Measurements from ENCODE around the gene RPL38.
A peak's percentile ranks its signal among the peaks of the same experiment; 100 is the strongest.

The RPL38 gene

GRCh38 chr17:74228306-74228978 lies 25.0 kb downstream of the RPL38 start:
- DNase-seq: no peak

- no peak for DNase-seq
Measured at GRCh38 chr17:74230896-74231295, 27.4 kb downstream of the RPL38 start.

DNA sequence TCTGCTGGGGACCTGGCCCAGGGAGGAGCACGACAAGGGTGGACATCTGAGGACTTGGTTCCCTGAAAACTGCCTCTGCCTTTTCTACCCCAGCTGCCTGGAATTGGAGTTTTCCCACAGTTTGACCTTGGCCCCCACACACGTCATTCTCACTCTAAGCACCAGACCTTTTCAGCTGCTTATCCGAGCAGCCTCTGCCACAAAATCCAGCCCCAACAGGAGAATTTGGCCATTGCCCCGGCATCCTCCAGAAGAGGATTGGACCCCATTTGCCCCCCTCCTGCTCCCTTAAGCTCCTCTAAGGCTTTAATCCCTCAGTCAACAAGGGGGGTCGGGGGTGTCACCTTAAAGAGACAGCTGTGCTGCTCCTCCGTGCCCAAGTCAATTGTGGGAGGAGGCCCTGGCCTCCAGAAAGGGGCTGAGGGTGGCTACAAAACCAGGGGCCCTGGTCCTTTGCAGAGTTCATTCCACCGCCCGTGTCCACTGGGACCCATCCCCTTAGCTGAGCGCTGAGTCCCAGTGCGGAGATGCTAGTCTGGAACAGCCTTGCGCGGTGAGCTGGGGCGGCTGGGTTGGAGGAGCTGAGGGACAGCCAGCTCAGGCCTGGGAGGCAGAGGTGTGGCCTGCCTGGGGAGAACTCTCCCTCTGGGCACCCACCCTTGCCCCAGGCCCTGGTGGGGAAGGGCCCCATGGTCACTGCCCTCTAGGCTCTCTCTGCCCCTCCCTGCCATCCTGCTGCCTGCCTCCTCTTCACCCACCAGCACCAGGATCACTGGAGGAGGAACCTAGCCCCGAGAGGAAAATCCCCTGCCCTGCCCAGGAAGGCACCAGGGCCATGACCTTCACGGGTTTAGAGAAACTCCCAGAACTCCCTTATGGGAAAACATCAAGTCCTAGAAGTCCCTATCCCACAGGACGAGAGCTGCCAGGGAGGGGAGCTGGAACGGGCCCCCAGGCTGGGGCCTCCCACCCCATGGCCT lies 28.7 kb downstream of the RPL38 start:
- no peak for DNase-seq

DNA sequence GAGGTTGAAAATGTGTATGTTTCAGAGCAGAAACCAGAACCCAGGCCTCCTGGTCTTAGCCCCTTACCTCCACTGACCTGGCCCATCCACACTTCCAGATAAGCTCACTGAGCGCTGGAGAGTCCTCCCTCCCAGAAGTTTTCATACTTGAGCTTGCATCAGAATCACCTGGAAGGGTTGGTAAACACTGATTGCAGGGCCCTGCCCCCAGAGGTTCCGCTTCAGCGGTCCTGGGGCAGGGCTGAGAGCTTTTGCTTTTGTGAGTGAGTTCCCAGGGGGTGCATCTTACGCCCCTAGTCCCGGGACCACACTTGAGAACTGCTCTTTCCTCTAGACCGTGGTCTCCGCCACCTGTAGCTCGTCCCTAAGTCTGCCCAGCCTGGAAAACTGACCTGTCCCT lies 30.5 kb downstream of the RPL38 start:
- no peak for DNase-seq

GRCh38 chr17:74234486-74234885 lies 31.0 kb downstream of the RPL38 start:
- no peak for DNase-seq

DNA sequence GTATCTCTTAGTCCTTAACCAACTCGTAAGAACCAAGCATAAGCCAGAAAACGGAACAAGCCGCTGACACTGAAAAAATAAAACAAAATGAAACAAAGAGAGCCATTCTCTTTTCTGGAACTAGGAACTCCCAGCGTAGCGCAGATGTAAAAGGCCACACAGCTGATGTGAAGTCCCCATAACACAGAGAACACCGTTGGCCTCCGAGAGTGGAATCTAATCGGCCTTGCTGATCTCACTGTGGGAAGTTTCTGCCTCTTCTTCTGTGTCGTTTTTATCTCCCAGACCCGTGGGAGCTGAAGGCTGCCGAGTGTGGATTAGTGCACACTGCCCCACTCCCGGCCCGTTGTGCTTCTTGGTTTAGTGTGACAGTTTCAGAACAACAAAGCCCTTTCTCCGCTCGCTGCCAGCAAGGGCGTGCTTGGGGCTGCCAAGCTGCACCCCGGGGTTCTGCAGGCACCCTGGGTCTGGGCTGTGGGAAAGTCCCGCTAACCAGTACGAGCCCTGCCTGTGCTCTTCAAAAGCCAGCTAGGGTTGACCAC lies 31.6 kb downstream of the RPL38 start:
- DNase-seq: no peak

GRCh38 chr17:74235911-74236371 lies 32.5 kb downstream of the RPL38 start:
- DNase-seq: no peak

DNA sequence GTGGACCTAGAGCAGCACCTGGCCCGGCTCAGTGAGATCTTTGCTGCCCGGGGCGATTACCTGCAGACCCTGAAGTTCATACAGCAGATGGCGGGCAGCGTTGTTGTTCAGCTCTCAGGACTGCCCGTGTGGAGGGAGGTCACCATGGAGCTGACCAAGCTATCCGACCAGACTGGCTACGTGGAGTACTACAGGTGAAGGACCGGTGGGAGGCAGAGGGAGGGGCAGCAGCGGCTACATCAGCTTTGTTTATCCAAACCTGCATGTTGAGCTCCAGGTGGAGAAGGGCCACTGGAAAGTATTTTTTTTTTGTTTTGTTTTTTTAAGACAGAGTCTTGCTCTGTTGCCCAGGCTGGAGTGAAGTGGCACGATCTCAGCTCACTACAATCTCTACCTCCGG lies 33.8 kb downstream of the RPL38 start:
- DNase-seq: no peak

DNA sequence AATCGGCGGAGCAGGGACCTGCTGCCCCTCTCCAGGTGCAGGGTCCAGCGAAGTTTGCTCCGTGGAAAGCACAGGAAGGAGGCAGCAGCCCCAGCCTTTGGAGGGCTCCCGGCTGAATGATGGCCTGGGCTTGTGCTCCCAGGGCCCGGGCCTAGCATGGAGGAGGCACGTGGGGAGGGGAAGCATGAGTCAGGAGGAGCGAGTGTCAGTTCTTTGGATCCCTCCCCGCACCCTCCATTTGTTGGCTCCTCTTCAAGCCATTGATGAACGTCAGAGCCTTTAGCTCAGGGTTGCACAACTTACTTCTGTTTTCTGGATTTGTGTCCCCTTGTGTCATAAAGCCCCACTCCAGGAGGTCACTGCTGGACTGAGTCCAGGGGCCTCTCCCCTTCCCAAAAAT lies 35.7 kb downstream of the RPL38 start:
- no peak for DNase-seq

- peak; percentile 93 for DNase-seq
Measured at GRCh38 chr17:74240618-74241205, 37.2 kb downstream of the RPL38 start.

DNA sequence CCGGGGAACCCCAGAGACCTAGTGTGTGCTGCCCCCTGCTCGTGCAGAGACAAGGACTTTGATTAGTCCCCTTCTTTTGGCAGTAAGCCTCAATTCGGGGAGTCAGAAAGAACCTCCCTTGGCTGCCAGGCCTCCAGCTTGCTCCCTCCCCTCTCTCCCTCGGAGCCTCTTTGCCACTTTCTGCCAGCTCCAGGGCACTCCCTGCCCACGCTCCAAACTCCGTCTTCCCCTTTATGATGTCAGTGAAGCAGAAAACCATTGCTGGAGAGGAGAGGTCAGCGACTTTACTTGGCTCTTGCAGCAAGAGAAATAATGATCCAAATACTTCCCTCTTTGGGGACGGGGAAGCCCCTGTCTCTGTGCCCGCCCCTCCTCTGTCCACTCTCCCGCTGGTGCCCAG lies 38.0 kb downstream of the RPL38 start:
- DNase-seq: no peak

- no peak for DNase-seq
Measured at GRCh38 chr17:74241847-74242246, 38.4 kb downstream of the RPL38 start.

- DNase-seq: no peak
Measured at GRCh38 chr17:74243013-74243755, 39.7 kb downstream of the RPL38 start.

GRCh38 chr17:74244128-74244527 lies 40.6 kb downstream of the RPL38 start:
- DNase-seq: no peak

DNA sequence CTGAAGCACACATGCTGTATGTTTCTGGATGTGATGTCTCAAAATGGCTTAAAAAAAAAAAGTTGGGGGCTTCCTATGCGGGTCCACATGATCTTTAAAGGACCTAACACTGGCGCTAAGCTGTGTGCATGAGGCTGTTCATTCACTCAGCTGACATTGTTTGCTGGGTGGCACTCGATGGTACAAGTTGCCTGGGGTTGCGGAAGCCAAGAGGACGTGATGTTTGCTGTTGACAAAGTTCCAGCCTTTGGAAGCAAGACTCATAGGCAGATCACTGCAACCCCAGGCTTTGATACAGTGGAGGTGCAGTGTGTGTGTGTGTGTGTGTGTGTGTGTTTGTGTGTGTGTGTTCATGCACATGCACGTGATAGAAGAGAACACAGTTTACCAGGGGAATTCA lies 41.1 kb downstream of the RPL38 start:
- DNase-seq: no peak

DNA sequence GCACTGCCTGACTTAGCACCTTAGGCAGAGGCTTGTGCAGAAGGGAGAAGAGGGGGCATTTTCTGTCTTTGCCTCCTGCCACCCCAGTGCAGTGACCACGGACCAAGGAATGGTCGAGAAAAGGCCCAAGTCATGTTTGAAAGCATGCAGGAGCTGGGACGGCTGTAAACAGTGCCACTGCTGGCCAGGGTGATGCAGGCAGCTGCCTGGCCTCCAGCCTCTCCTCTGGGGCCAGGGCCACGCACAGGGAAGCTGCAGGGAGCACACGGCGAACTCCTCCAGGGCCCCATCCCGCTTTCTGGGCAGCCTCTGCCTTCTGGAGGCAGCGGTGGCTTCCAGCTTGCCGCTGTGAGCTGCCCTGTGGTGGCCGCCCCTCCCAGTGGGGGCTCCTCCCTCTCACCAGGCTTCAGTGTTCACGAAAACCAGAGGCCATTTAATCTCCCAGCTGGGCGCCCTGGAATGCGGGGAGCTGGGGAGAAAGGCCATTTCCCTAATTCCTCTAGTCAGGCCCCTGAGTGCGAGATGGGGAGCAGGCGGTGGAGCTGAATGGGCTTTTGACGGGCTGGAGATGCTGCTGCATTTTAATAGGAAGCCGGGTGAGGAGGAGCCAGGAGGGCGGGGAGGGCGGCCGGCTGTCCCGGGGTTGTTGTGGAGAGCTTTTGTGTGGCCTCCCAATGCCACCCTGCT lies 41.8 kb downstream of the RPL38 start:
- peak; percentile 67 for DNase-seq

DNA sequence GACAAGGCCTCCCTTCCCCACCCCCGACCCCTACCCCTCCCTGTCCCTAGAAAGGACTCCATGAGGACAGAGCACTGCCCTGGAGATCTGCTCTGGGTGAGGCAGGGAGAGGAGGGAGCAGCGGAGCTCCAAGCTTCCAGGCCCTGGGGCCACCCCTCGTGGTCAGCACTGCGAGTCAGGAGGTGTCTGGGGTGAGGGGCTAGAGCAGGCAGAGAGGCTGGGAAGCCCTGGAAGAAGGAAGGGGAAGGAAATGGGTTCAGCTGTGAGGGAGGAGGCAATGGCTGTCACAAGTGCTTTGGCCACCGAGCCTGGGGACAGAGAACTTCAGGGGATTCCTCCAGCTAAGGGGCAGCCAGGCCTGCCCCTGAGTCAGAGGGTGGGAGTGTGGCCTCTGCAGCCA lies 42.4 kb downstream of the RPL38 start:
- DNase-seq: no peak

- peak; percentile 84 for DNase-seq
Measured at GRCh38 chr17:74249590-74250270, 46.3 kb downstream of the RPL38 start.

- peak; percentile 78 for DNase-seq
Measured at GRCh38 chr17:74250324-74250995, 47.0 kb downstream of the RPL38 start.

- no peak for DNase-seq
Measured at GRCh38 chr17:74251051-74251450, 47.6 kb downstream of the RPL38 start.

GRCh38 chr17:74251569-74251968 lies 48.1 kb downstream of the RPL38 start:
- no peak for DNase-seq
